Measurements from ENCODE around the gene EGLN3.

Gene EGLN3

DNA sequence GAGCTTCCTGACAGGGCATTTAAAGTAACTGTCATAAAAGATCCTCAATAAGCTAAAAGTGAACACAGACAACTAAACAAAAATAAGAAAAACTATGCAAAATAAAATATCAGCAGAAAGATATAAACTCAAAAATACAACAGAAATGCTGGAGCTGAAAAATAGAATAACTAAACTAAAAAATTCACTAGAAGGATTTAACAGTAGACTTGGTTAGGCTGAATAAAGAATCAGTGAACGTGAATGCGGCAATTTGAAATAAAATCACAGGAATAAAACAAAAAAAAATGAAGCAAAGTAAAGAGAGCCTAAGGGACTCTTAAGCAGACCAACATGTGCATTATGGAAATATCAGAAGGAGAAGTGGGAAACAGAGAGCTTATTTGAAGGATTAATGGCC, 74.6 kb downstream of the EGLN3 start:
- no peak for DNase-seq

Measured in amygdala (tissue), 56 donors.